GM13977 (cell line): ENCODE results near the gene ST7.

Source experiments
- DNase-seq: peaks from one replicate; pipeline ENCODE4 v3.0.0; 2012; ENCODE audit warnings: low spot score
- in situ Hi-C: fragments of 300-500 bp; cut with MboI; formaldehyde crosslinking; loops from one replicate; pipeline ENCODE4 v1.12.0; 2022; ENCODE audit warnings: low sequenced_read_pairs, low pct_unique_long_range_greater_than_20kb, mixed read lengths, inconsistent platforms; ENCODE audit not compliant: unreplicated experiment
- TF ChIP-seq, protein P1 (sequence below): IDR thresholded peaks from 2 replicates; pipeline ENCODE4 v1.5.1; 2012; ENCODE audit warnings: mild to moderate bottlenecking, control low read depth; ENCODE audit not compliant: insufficient read depth; ENCODE audit errors: extremely low read depth, missing control alignments

Gene ST7

DNA sequence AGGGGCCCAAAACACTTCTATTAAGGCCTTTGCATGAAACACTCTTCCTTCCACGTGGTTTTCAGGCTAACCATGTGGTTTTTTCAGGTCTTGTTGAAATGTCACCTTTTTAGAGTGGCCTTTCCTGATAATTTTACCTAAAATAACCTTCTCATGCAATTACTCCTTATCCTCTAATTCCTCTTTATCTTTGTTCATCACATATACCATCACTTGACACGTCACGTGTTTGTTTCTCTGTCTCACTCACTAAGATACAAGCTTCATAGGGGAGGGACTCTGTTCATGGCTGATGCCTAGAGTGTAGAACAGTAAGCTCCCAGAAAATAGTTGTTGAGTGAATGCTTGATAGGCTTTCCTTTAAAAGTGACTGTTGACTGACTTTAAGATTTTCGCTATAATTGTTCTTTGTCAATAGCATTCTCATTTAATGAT lies 63.7 kb downstream of the ST7 start:
- no peak for DNase-seq
- TF ChIP-seq, protein P1, sequence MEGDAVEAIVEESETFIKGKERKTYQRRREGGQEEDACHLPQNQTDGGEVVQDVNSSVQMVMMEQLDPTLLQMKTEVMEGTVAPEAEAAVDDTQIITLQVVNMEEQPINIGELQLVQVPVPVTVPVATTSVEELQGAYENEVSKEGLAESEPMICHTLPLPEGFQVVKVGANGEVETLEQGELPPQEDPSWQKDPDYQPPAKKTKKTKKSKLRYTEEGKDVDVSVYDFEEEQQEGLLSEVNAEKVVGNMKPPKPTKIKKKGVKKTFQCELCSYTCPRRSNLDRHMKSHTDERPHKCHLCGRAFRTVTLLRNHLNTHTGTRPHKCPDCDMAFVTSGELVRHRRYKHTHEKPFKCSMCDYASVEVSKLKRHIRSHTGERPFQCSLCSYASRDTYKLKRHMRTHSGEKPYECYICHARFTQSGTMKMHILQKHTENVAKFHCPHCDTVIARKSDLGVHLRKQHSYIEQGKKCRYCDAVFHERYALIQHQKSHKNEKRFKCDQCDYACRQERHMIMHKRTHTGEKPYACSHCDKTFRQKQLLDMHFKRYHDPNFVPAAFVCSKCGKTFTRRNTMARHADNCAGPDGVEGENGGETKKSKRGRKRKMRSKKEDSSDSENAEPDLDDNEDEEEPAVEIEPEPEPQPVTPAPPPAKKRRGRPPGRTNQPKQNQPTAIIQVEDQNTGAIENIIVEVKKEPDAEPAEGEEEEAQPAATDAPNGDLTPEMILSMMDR: no peak
- in situ Hi-C loops: no loop called here

- in situ Hi-C loops: no loop called here
Observed at GRCh38 chr7:117017702-117018266, 64.5 kb downstream of the ST7 start.

GRCh38 chr7:117018713-117019112 lies 65.4 kb downstream of the ST7 start:
- TF ChIP-seq, protein P1: no peak
- in situ Hi-C loops: no loop called here
- DNase-seq: no peak

More at GRCh38 chr7:117017702-117018266, 64.5 kb downstream of the ST7 start:
- DNase-seq: no peak
- TF ChIP-seq, protein P1: no peak

DNA sequence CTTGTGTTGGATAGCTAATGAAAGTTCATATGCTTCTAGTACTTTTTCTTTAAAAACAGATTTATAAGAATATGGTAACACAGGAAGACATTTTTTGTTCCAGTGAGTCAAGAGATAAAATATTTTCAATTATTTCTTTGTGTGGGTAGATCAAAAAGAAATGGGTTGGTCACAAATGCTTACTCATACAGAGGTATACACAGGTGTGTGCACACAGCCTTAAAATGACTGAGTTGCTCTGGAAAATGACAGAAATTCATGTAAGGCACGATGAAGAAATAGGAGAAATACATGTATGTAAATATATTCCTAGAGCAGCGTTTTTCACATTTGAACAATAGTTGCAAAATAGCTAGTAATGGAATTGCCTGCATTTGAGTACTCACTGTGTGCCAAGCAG lies 66.0 kb downstream of the ST7 start:
- TF ChIP-seq, protein P1: no peak
- in situ Hi-C loops: no loop called here
- no peak for DNase-seq

GRCh38 chr7:117019786-117020590 lies 66.7 kb downstream of the ST7 start:
- no peak for DNase-seq
- in situ Hi-C loops: no loop called here
- TF ChIP-seq, protein P1: no peak

DNA sequence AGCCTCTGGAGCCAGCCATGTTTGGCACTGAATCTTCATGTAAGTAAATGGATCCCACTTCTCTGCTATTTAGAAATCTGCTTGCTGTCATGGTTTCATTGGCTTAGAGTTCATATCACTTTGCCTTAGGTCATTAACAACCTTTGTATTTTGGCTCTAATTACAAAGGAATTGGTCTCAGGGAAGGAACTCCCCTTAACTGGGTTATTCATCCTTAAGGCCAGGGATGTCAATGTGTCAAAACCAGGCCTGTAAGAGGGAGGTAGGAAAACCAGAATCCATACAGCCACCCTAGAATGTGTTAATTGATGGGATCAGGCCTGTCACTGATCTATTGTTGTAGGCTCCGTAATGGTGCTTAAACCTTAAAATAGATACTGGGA lies 67.3 kb downstream of the ST7 start:
- TF ChIP-seq, protein P1: no peak
- DNase-seq: no peak
- in situ Hi-C loops: no loop called here
